Activated CD8-positive, alpha-beta T cell treated with anti-CD3 and anti-CD28 coated beads for 36 hours (primary cell): ENCODE data around the gene TMEM187. TPM values are rescaled to one million over a fixed set of nuclear protein-coding genes. Genes with fewer than 3 reads are reported as not detected.
"Not testable (repeated sequence)": the region's sequence is repeated elsewhere in the genome, so short reads cannot be mapped to it uniquely, and the experiment has no call there.

ENCODE experiments used
- ATAC-seq: fragments of 200-7000 bp; cut with Tn5 transposase; one replicate; pipeline ENCODE4 v1.10.0; 2021; ENCODE audit warnings: mild to moderate bottlenecking, moderate library complexity
- CTCF ChIA-PET: fragments of 350-600 bp; sonication (Branson Sonifier 250); formaldehyde crosslinking; loops from one replicate; lab custom pipeline; 2021; ENCODE audit warnings: antibody characterized with exemption; lab: Charles Lee
- POLR2A ChIA-PET: fragments of 350-600 bp; sonication (Branson Sonifier 250); formaldehyde crosslinking; loops from one replicate; lab custom pipeline; 2021; ENCODE audit warnings: antibody characterized with exemption; lab: Charles Lee
- DNase-seq: peaks from one replicate; pipeline ENCODE4 v3.0.0-alpha.2; 2020
- H3K27ac Mint-ChIP-seq: one replicate; pipeline ENCODE4 v1.8.0; 2021; ENCODE audit warnings: mild to moderate bottlenecking, mixed read lengths
- H3K27me3 Mint-ChIP-seq: one replicate; pipeline ENCODE4 v1.8.0; 2021; ENCODE audit warnings: mixed read lengths
- H3K36me3 Mint-ChIP-seq: one replicate; pipeline ENCODE4 v1.8.0; 2021; ENCODE audit warnings: low read depth, mixed read lengths
- H3K4me1 Mint-ChIP-seq: one replicate; pipeline ENCODE4 v1.8.0; 2021; ENCODE audit warnings: low read depth, mixed read lengths
- H3K4me3 Mint-ChIP-seq: one replicate; pipeline ENCODE4 v1.8.0; 2021; ENCODE audit warnings: mild to moderate bottlenecking, moderate library complexity, mixed read lengths
- H3K9me3 Mint-ChIP-seq: one replicate; pipeline ENCODE4 v1.8.0; 2021; ENCODE audit warnings: mixed read lengths
- CTCF ChIP-seq: fragments of 200-600 bp; IDR thresholded peaks from one replicate; pipeline ENCODE4 v1.8.0; 2022; ENCODE audit warnings: antibody characterized with exemption, mild to moderate bottlenecking
- intact Hi-C: fragments of 100-400 bp; cut with micrococcal nuclease; formaldehyde crosslinking; loops from one replicate; pipeline ENCODE4 v1.10.0; 2022
- total RNA-seq, 2 experiments: library from RNA; stranded (reverse); gene quantifications; one replicate each; pipeline ENCODE4 v1.2.3, GENCODE V29; 2021

Gene TMEM187
- total RNA-seq, 2 experiments from 2014 or later: 4.4 to 4.5 TPM

GRCh38 chrX:153989973-153990655 lies 17.6 kb downstream of the TMEM187 start:
- Mint-ChIP-seq H3K4me1 (peaks cover 21% of the 10 kb centered on the region), H3K36me3 (no peaks in the 10 kb centered on the region), H3K27me3 (no peaks in the 10 kb centered on the region), H3K27ac (peak overlapping the region; percentile 83), H3K9me3 (no peaks in the 10 kb centered on the region), H3K4me3 (peak overlapping the region; percentile 42)
- ChIA-PET POLR2A (interaction anchor here (1.1 to 1.4 kb wide), 3 partner anchors 16 to 21 kb away, joined by 3 to 8 read pairs (median 4); partner anchors contain the start of gene HCFC1), CTCF (interaction anchor here (1.1 to 1.2 kb wide), 2 partner anchors 9 to 23 kb away, joined by 3 to 4 read pairs; no protein-coding TSS in a partner anchor)
- no peak for TF ChIP-seq CTCF
- DNase-seq (peak; percentile 65), ATAC-seq (peak; percentile 46)
- intact Hi-C loops: no loop called here

- CTCF ChIA-PET: no interaction called here
- peak; percentile 28 for TF ChIP-seq CTCF
- H3K36me3 Mint-ChIP-seq: no peaks in the 10 kb centered on the region
- no peak overlapping the region for H3K4me3 Mint-ChIP-seq
- no peaks in the 10 kb centered on the region for H3K27me3 Mint-ChIP-seq
- H3K4me1 Mint-ChIP-seq: peaks cover 21% of the 10 kb centered on the region
- DNase-seq (no peak), ATAC-seq (no peak)
- peak overlapping the region; percentile 71 for H3K27ac Mint-ChIP-seq
- POLR2A ChIA-PET: no interaction called here
- intact Hi-C loops: no loop called here
- no peaks in the 10 kb centered on the region for H3K9me3 Mint-ChIP-seq
Observed at GRCh38 chrX:153991013-153991580, 18.5 kb downstream of the TMEM187 start.

GRCh38 chrX:153992180-153992579 lies 19.6 kb downstream of the TMEM187 start:
- Mint-ChIP-seq H3K9me3 (no peaks in the 10 kb centered on the region), H3K4me3 (no peak overlapping the region), H3K36me3 (no peaks in the 10 kb centered on the region), H3K27ac (no peak overlapping the region), H3K27me3 (no peaks in the 10 kb centered on the region), H3K4me1 (peaks cover 21% of the 10 kb centered on the region)
- intact Hi-C loops: no loop called here
- no peak for TF ChIP-seq CTCF
- POLR2A ChIA-PET: no interaction called here
- CTCF ChIA-PET: no interaction called here
- DNase-seq: no peak
- no peak for ATAC-seq

GRCh38 chrX:153993079-153993478 lies 20.5 kb downstream of the TMEM187 start:
- H3K27me3 Mint-ChIP-seq: no peaks in the 10 kb centered on the region
- DNase-seq: no peak
- H3K27ac Mint-ChIP-seq: no peak overlapping the region
- CTCF ChIA-PET: interaction anchor here (0.9 kb wide), 1 partner anchor 21 kb away, joined by 3 read pairs; no protein-coding TSS in a partner anchor
- intact Hi-C loops: no loop called here
- H3K9me3 Mint-ChIP-seq: no peaks in the 10 kb centered on the region
- POLR2A ChIA-PET: no interaction called here
- H3K4me1 Mint-ChIP-seq: peaks cover 21% of the 10 kb centered on the region
- no peaks in the 10 kb centered on the region for H3K36me3 Mint-ChIP-seq
- ATAC-seq: no peak
- H3K4me3 Mint-ChIP-seq: no peak overlapping the region
- no peak for TF ChIP-seq CTCF

GRCh38 chrX:153993978-153994377 lies 21.4 kb downstream of the TMEM187 start:
- no peak for TF ChIP-seq CTCF
- no peaks in the 10 kb centered on the region for H3K27me3 Mint-ChIP-seq
- no peaks in the 10 kb centered on the region for H3K36me3 Mint-ChIP-seq
- H3K9me3 Mint-ChIP-seq: no peaks in the 10 kb centered on the region
- no peak for ATAC-seq
- CTCF ChIA-PET: interaction anchor here (0.9 kb wide), 1 partner anchor 20 kb away, joined by 3 read pairs; no protein-coding TSS in a partner anchor
- intact Hi-C loops: no loop called here
- DNase-seq: no peak
- no peak overlapping the region for H3K4me3 Mint-ChIP-seq
- no peak overlapping the region for H3K27ac Mint-ChIP-seq
- POLR2A ChIA-PET: no interaction called here
- H3K4me1 Mint-ChIP-seq: peaks cover 21% of the 10 kb centered on the region

- POLR2A ChIA-PET, H3K27ac Mint-ChIP-seq, DNase-seq, H3K27me3 Mint-ChIP-seq, ATAC-seq, CTCF ChIA-PET, H3K36me3 Mint-ChIP-seq, H3K4me3 Mint-ChIP-seq, H3K9me3 Mint-ChIP-seq, intact Hi-C loops: not testable (repeated sequence)
- peaks cover 19% of the 10 kb centered on the region for H3K4me1 Mint-ChIP-seq
Observed at GRCh38 chrX:153994398-153994797, 21.8 kb downstream of the TMEM187 start.
